ENCODE measurements around the gene PLCD3. TPM values are rescaled to one million over a fixed set of nuclear protein-coding genes. Genes with fewer than 3 reads are reported as not detected.
A peak's percentile ranks its signal among the peaks of the same experiment; 100 is the strongest.

Gene PLCD3
- total and polyA plus RNA-seq, 8 donors = 7.6 to 215 (median 42.1) TPM

DNA sequence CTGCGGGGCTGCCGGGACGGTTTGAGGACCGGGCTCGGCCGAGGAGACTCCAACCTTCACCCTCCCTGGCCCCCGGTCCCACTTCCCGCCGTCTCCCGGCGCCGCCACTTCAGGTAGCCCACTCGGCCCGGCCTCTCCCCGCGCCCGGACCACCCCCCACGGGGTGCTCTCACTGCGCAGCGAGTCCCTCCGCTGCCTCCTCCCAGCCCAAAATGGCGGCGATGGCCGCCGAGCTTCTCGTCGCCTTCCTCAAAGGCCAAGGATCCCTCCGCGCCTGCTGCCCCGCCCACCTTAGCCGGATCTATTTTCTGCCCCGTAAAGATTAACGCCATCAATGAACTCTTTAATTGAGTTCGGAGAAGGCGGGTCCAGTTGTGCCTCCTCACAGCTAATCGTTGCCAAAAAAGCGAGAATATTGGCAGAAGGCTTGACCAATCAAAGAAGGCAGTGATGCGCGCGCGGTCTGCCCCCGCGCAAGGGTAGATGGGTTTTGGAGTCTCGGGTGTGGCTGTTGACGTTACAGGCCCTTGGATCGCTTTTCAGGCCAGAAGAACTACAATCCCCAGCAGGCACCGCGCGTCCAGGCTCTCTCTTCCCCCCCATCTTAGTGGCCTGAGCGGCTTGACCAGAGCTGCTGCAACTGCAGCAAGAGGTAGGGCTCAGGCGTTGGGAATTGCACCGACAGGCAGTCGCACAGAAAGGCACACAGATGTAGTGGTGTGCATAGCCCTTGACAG, 29.1 kb upstream of the PLCD3 start, which contains the start of gene HEXIM2:
HEXIM2 (plus strand) TSS at position 588 of the 737 bp plus-strand sequence. CDS start 919 bp downstream, outside the sequence.
- H3K9me3 ChIP-seq = no peaks in the 10 kb centered on the region
- intact Hi-C loops (cut with DNase I; ENCODE audit: low total_unique reads) = no loop called here
- peaks cover 0 to 6% (median 0%) of the 10 kb centered on the region in 4 donors for H3K36me3 ChIP-seq
- peaks cover 40 to 57% (median 48%) of the 10 kb centered on the region in 4 donors for H3K4me1 ChIP-seq
- TF ChIP-seq EP300 (IDR thresholded peaks at IDR 0.05) (no peak), POLR2A (IDR thresholded peaks at IDR 0.05) (peak in 2 of 4 donors; percentile 86 to 90), POLR2AphosphoS5 (IDR thresholded peaks at IDR 0.05) (peak; percentile 83 to 99 (median 97))
- TF ChIP-seq, protein P1, sequence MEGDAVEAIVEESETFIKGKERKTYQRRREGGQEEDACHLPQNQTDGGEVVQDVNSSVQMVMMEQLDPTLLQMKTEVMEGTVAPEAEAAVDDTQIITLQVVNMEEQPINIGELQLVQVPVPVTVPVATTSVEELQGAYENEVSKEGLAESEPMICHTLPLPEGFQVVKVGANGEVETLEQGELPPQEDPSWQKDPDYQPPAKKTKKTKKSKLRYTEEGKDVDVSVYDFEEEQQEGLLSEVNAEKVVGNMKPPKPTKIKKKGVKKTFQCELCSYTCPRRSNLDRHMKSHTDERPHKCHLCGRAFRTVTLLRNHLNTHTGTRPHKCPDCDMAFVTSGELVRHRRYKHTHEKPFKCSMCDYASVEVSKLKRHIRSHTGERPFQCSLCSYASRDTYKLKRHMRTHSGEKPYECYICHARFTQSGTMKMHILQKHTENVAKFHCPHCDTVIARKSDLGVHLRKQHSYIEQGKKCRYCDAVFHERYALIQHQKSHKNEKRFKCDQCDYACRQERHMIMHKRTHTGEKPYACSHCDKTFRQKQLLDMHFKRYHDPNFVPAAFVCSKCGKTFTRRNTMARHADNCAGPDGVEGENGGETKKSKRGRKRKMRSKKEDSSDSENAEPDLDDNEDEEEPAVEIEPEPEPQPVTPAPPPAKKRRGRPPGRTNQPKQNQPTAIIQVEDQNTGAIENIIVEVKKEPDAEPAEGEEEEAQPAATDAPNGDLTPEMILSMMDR (IDR thresholded peaks at IDR 0.05) = peak in 1 of 7 experiments; percentile 4
- 0 to 1% (median 0%) methylated on average over 43 to 53 of the region's 53 CpGs for WGBS, 5 donors
- H3K27me3 ChIP-seq = no peaks in the 10 kb centered on the region
- peak within 1 kb of the TSS; percentile 98 to 100 (median 100) for H3K27ac ChIP-seq
- peak within 1 kb of the TSS; percentile 56 to 96 (median 83) for H3K4me3 ChIP-seq
- peak; percentile 98 to 100 for DNase-seq

DNA sequence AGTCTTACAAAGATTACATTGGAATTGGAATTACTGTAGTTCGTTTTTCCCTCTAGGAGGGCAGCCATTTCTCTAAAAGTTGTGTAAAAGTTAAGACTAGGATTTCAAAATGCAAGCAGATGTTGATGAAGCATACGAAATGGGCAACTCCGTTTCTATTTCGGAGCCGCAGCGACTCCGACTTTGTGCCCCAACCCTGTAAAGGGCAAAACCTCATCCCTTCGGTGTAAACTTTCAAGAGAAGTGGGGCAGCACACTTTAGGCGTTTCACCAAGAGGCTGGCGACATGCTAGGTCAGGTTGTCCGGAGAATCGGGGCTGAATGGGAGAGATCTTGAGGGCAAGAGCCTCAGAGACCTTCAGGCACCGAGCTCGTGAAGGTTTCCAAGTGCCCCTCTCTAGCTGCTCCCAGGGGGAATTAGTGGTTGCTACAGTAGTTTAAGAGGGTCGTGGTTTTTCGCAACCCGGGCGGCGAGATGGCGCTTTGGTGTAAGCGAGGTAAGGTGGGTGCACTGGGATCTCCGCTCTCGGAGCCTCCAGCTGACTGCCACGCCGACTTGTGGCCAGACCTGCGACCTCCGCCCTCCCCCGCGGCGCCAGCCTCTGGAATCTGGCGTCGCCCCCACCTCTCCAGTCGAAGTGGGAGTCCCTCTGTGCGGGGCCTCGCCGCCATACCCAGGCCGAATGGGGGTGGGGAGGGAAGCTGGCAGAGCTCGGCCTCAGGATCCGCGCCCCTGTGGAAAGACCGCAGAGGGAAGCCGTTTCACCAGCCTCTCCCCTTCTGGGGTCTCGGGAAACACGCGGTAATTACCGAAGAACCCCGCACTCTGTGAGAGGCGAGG, 28.4 kb upstream of the PLCD3 start:
- H3K4me1 ChIP-seq = peaks cover 47 to 64% (median 54%) of the 10 kb centered on the region in 4 donors
- H3K27ac ChIP-seq = peak overlapping the region; percentile 98 to 100 (median 100)
- TF ChIP-seq, protein P1 (IDR thresholded peaks at IDR 0.05) = peak in 1 of 7 experiments; percentile 32
- no peak for TF ChIP-seq POLR2A (IDR thresholded peaks at IDR 0.05)
- no peak for TF ChIP-seq POLR2AphosphoS5 (IDR thresholded peaks at IDR 0.05)
- no peak for TF ChIP-seq EP300 (IDR thresholded peaks at IDR 0.05)
- H3K4me3 ChIP-seq = peak overlapping the region; percentile 56 to 96 (median 83)
- DNase-seq = peak; percentile 58 to 93
- no peaks in the 10 kb centered on the region for H3K27me3 ChIP-seq
- H3K36me3 ChIP-seq = peaks cover 0 to 6% (median 0%) of the 10 kb centered on the region in 4 donors
- H3K9me3 ChIP-seq = no peaks in the 10 kb centered on the region
- WGBS, 5 donors = 0% methylated on average over 43 to 48 of the region's 48 CpGs
- intact Hi-C loops (cut with DNase I; ENCODE audit: low total_unique reads) = no loop called here

DNA sequence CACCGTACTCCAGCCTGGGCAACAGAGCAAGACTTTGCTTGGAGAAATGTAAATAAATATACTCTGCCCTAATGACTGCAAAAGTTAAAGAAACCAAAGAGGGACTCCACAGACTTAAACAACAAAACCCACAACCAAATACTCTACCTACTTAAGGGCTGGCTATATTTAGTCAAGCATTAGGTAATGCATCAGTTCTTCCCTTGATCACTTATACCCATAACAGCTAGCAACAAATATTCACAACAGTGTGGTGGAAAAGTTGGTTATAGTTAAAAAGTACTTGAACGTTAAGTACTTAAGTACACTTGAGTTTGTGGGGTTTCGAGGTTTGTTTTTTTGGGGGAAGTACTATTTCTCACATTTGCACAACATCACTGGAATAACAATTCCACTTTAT, 23.9 kb upstream of the PLCD3 start:
- peak overlapping the region in 2 of 5 donors; percentile 41 to 50 for H3K27ac ChIP-seq
- peaks cover 58 to 87% (median 71%) of the 10 kb centered on the region in 4 donors for H3K4me1 ChIP-seq
- DNase-seq = no peak
- 82 to 89% (median 85%) methylated on average over 3 of the region's 3 CpGs for WGBS, 5 donors
- no peaks in the 10 kb centered on the region for H3K27me3 ChIP-seq
- no peaks in the 10 kb centered on the region for H3K36me3 ChIP-seq
- no peaks in the 10 kb centered on the region for H3K9me3 ChIP-seq
- intact Hi-C loops (cut with DNase I; ENCODE audit: low total_unique reads) = no loop called here
- H3K4me3 ChIP-seq = no peak overlapping the region
- TF ChIP-seq POLR2AphosphoS5 (IDR thresholded peaks at IDR 0.05) (no peak), POLR2A (IDR thresholded peaks at IDR 0.05) (no peak), EP300 (IDR thresholded peaks at IDR 0.05) (no peak)
- TF ChIP-seq, protein P1 (IDR thresholded peaks at IDR 0.05) = no peak

DNA sequence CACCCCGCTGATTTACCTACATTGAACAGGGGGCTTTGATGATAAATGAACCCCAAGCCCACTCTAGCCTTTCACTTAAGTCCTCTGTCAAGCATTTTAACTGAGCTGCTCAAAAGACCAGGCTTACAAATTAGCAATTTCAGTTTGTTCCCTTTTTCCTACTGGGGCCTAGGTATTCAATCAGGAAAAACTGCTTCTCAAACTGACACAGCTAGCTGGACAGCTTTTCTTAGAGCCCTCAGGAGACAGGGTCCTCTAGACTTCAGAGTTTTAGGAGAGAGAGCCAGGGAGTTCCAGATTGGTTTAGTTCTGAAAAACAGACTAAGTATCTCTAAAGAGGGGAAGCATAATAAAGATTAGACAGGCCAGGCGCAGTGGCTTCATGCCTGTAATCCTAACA, 23.2 kb upstream of the PLCD3 start:
- Histone ChIP-seq H3K9me3 (no peaks in the 10 kb centered on the region), H3K4me3 (no peak overlapping the region), H3K4me1 (peaks cover 65 to 95% (median 78%) of the 10 kb centered on the region in 4 donors), H3K27me3 (no peaks in the 10 kb centered on the region), H3K36me3 (no peaks in the 10 kb centered on the region), H3K27ac (peak overlapping the region in 3 of 5 donors; percentile 14 to 50 (median 41))
- intact Hi-C loops (cut with DNase I; ENCODE audit: low total_unique reads) = no loop called here
- DNase-seq = no peak
- TF ChIP-seq POLR2A (IDR thresholded peaks at IDR 0.05) = no peak
- no peak for TF ChIP-seq POLR2AphosphoS5 (IDR thresholded peaks at IDR 0.05)
- TF ChIP-seq, protein P1 (IDR thresholded peaks at IDR 0.05) = no peak
- no peak for TF ChIP-seq EP300 (IDR thresholded peaks at IDR 0.05)
- WGBS, 5 donors = 79 to 97% (median 89%) methylated on average over 2 of the region's 2 CpGs
